ENCODE results near the gene ZNF761. TPM values are rescaled to one million over a fixed set of nuclear protein-coding genes. Genes with fewer than 3 reads are reported as not detected.
"Not testable (repeated sequence)": the region's sequence is repeated elsewhere in the genome, so short reads cannot be mapped to it uniquely, and the experiment has no call there.

ZNF761 gene
- polyA plus RNA-seq, 1 donor, result 9.5 TPM

GRCh38 chr19:53460131-53460721 lies 28.4 kb downstream of the ZNF761 start:
- not testable (repeated sequence) for DNase-seq (ENCODE audit: low read depth)

GRCh38 chr19:53461866-53462265 lies 30.1 kb downstream of the ZNF761 start:
- no peak for DNase-seq (ENCODE audit: low read depth)

GRCh38 chr19:53462861-53463260 lies 31.1 kb downstream of the ZNF761 start:
- DNase-seq (ENCODE audit: low read depth), result no peak

GRCh38 chr19:53463263-53463662 lies 31.5 kb downstream of the ZNF761 start:
- DNase-seq (ENCODE audit: low read depth), result no peak

- no peak for DNase-seq (ENCODE audit: low read depth)
Observed at GRCh38 chr19:53466726-53467484, 35.1 kb downstream of the ZNF761 start.

GRCh38 chr19:53467485-53468262 lies 35.9 kb downstream of the ZNF761 start, which contains the start of gene ZNF813:
Gene ZNF813, plus strand, starts transcription at chr19:53467733. Its CDS starts 16,090 bp downstream, at chr19:53483823.
- DNase-seq (ENCODE audit: low read depth), result peak; percentile 35

- not testable (repeated sequence) for DNase-seq (ENCODE audit: low read depth)
Observed at GRCh38 chr19:53468628-53469027, 36.8 kb downstream of the ZNF761 start.

- no peak for DNase-seq (ENCODE audit: low read depth)
Observed at GRCh38 chr19:53471916-53472315, 40.1 kb downstream of the ZNF761 start.

- not testable (repeated sequence) for DNase-seq (ENCODE audit: low read depth)
Observed at GRCh38 chr19:53474832-53475231, 43.0 kb downstream of the ZNF761 start.

- not testable (repeated sequence) for DNase-seq (ENCODE audit: low read depth)
Observed at GRCh38 chr19:53475470-53475869, 43.7 kb downstream of the ZNF761 start.

- DNase-seq (ENCODE audit: low read depth), result not testable (repeated sequence)
Observed at GRCh38 chr19:53483751-53484150, 52.0 kb downstream of the ZNF761 start.

- DNase-seq (ENCODE audit: low read depth), result no peak
Observed at GRCh38 chr19:53485046-53486004, 53.5 kb downstream of the ZNF761 start.

- DNase-seq (ENCODE audit: low read depth), result no peak
Observed at GRCh38 chr19:53492153-53492552, 60.4 kb downstream of the ZNF761 start.

- DNase-seq (ENCODE audit: low read depth), result not testable (repeated sequence)
Observed at GRCh38 chr19:53497311-53498023, 65.7 kb downstream of the ZNF761 start.

- DNase-seq (ENCODE audit: low read depth), result not testable (repeated sequence)
Observed at GRCh38 chr19:53498024-53498395, 66.2 kb downstream of the ZNF761 start.

- not testable (repeated sequence) for DNase-seq (ENCODE audit: low read depth)
Observed at GRCh38 chr19:53503151-53503550, 71.4 kb downstream of the ZNF761 start.

GRCh38 chr19:53503671-53504364 lies 72.0 kb downstream of the ZNF761 start:
- not testable (repeated sequence) for DNase-seq (ENCODE audit: low read depth)

- DNase-seq (ENCODE audit: low read depth), result not testable (repeated sequence)
Observed at GRCh38 chr19:53504365-53504703, 72.5 kb downstream of the ZNF761 start.

- DNase-seq (ENCODE audit: low read depth), result no peak
Observed at GRCh38 chr19:53504885-53505284, 73.1 kb downstream of the ZNF761 start.

- no peak for DNase-seq (ENCODE audit: low read depth)
Observed at GRCh38 chr19:53506728-53507127, 74.9 kb downstream of the ZNF761 start.

Measured in forelimb muscle (tissue), 1 donor.